ENCODE data around the gene KCNMB2.

DNA sequence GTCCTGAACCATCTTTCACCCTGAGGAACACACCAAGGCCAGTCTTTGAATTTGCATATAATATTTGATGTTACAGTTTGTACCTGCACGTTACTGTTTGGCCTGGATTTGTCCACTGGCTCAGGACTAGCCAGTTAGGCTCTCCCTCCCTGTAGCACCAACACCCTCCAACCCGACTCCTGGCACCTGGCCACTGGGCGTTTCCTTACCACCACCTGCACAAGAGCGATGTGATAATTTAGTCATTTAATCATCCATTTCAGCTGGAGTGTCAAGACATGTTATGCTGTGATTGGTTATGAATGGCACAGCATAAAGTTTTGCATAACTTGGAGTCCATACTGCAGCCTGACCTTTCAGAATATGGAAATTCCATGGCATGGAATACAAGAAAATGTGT, 242.4 kb downstream of the KCNMB2 start:
- TF ChIP-seq CTCF (IDR thresholded peaks at IDR 0.05) (no peak), POLR2A (IDR thresholded peaks at IDR 0.05) (no peak)

Data from right lobe of liver (tissue), 4 donors.